Stomach (tissue), 4 donors: ENCODE data around the gene FAM222A.

Experiments
- CTCF ChIP-seq, 7 experiments: fragments of 450-650 bp in 4 of 7; fragments of 200-600 bp in 3 of 7; sonication (generic) in 3 of 7; IDR thresholded peaks; one replicate each; pipeline ENCODE4 v1.5.1; 2016 to 2019; ENCODE audit warnings: antibody characterized with exemption in 7 of 7, control low read depth in 2 of 7, mild to moderate bottlenecking in 1 of 7
- EP300 ChIP-seq: sonication (generic); formaldehyde crosslinking; IDR thresholded peaks from one replicate; pipeline ENCODE4 v1.6.1; 2017; ENCODE audit warnings: antibody characterized with exemption
- POLR2A ChIP-seq, 4 donors: fragments of 450-650 bp; IDR thresholded peaks; one replicate each; pipeline ENCODE4 v1.6.1; 2016; ENCODE audit warnings: antibody characterized with exemption in 4 of 4, control low read depth in 2 of 4, mild to moderate bottlenecking in 1 of 4, moderate library complexity in 1 of 4
- POLR2AphosphoS5 ChIP-seq, 3 donors: sonication (generic); formaldehyde crosslinking; IDR thresholded peaks; one replicate each; pipeline ENCODE4 v1.6.1; 2016; ENCODE audit warnings: antibody characterized with exemption in 3 of 3

- TF ChIP-seq POLR2A (IDR thresholded peaks at IDR 0.05) (no peak), CTCF (IDR thresholded peaks at IDR 0.05) (no peak), EP300 (no peak), POLR2AphosphoS5 (IDR thresholded peaks at IDR 0.05) (no peak)
Observed at GRCh38 chr12:109715310-109716091, 1.9 kb downstream of the FAM222A start.
